A673 (cell line): ENCODE data around the gene CDC42EP4.

Source experiments
- CTCF ChIP-seq: fragments of 300-800, 200-600 bp; sonication (generic); conservative IDR thresholded peaks from 2 replicates; pipeline ENCODE4 v1.5.1; 2017; ENCODE audit warnings: low read depth, mild to moderate bottlenecking, antibody characterized with exemption, low read length, moderate library complexity, mixed read lengths
- EZH2 ChIP-seq: fragments of 200-600 bp; sonication (generic); IDR thresholded peaks from 2 replicates; pipeline ENCODE4 v1.6.1; 2017; ENCODE audit warnings: borderline replicate concordance, low read depth, mild to moderate bottlenecking, mixed read lengths, antibody characterized with exemption, low read length; ENCODE audit not compliant: poor library complexity, severe bottlenecking

DNA sequence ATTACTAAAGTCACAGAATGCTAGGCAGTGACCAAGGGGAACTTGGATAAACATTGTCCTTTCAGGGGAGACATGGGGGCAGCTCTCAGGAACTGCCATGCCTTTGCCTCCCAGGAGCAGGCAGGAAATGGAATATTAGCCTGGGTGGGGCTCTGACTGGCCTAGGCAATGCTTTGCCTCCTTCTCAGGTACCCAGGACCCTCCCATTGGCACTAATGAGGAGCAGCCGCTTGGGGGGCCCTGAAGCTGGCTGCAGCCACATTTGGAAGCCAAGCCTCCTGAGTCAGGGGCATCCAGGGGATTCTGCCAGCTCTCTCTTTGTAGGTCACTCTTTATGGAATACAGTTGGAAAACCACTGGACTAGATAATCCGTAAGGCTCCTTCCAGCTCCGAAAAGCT lies 55.6 kb downstream of the CDC42EP4 start:
- TF ChIP-seq CTCF (no peak), EZH2 (no peak)
